Muscle layer of duodenum (tissue), 2 donors: ENCODE data around the gene ATP5PB.

ENCODE experiments used
- H3K27ac ChIP-seq: one replicate; pipeline ENCODE4 v1.7.0; 2013; ENCODE audit warnings: mild to moderate bottlenecking, low read length
- H3K27me3 ChIP-seq: one replicate; pipeline ENCODE4 v1.7.0; 2013; ENCODE audit warnings: low read depth, mild to moderate bottlenecking, control low read depth, low read length
- H3K36me3 ChIP-seq, 2 donors: one replicate each; pipeline ENCODE4 v1.7.0; 2013; ENCODE audit warnings: low read length in 2 of 2, control low read depth in 1 of 2, mild to moderate bottlenecking in 1 of 2; ENCODE audit not compliant: insufficient read depth in 2 of 2, control insufficient read depth in 1 of 2
- H3K4me1 ChIP-seq, 2 donors: one replicate each; pipeline ENCODE4 v1.7.0; 2013; ENCODE audit warnings: low read length in 2 of 2, mild to moderate bottlenecking in 2 of 2, control low read depth in 1 of 2, moderate library complexity in 1 of 2; ENCODE audit not compliant: insufficient read depth in 2 of 2, control insufficient read depth in 1 of 2
- H3K4me3 ChIP-seq, 2 donors: one replicate each; pipeline ENCODE4 v1.7.0; 2013; ENCODE audit warnings: low read length in 2 of 2, low read depth in 1 of 2, mild to moderate bottlenecking in 1 of 2
- H3K9me3 ChIP-seq, 2 donors: one replicate each; pipeline ENCODE4 v1.7.0; 2013; ENCODE audit warnings: low read length in 2 of 2, control low read depth in 1 of 2, mild to moderate bottlenecking in 1 of 2; ENCODE audit not compliant: control insufficient read depth in 1 of 2
- donor health status: healthy.

The ATP5PB gene

GRCh38 chr1:111466480-111466879, 17.2 kb downstream of the ATP5PB start:
- H3K27me3 ChIP-seq: no peaks in the 10 kb centered on the region
- H3K9me3 ChIP-seq: no peaks in the 10 kb centered on the region
- H3K4me3 ChIP-seq: no peak overlapping the region
- H3K27ac ChIP-seq: no peak overlapping the region
- H3K4me1 ChIP-seq: peaks cover 0 to 5% of the 10 kb centered on the region in 2 donors
- peaks cover 25 to 61% of the 10 kb centered on the region in 2 donors for H3K36me3 ChIP-seq

DNA sequence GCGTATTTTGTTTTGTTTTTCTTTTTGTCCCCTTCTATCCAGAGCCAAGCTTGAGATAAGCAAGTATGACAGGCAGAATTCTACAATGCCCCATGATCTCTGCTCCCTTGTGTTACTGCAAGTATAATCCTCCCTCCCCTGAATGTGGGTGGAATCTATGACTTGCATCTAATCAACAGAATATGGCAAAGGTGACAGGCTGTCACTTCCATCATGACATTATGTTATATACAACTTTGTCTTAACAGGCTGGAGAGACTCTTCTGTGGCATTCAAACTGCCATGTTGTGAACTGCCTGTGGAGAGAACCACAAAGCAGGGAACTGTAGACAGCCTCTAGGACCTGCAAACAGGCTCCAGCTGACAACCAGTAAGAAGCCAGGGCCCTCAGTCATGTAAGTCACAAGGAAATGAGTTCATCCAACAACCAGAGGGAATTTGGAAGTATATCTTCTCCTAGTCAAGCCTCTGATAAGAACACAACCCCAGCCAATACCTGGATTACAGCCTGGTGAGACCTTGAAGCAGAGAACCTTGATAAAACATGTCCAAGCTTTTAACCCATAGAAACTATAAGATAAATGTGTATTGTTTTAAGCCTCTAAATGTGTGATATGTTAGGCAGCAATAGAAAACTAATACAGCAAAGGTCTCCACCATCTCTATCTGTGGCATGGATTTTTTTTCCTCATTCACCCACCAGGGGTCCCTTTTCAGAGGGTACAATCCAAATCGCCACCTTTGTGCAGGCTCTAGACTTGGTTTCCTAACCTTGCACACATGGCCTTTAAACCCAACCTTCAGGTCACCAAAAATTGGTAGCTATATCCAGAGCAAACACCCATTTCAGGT, 18.8 kb downstream of the ATP5PB start:
- H3K4me1 ChIP-seq: no peaks in the 10 kb centered on the region
- H3K4me3 ChIP-seq: no peak overlapping the region
- H3K27ac ChIP-seq: no peak overlapping the region
- no peaks in the 10 kb centered on the region for H3K9me3 ChIP-seq
- peaks cover 14 to 60% of the 10 kb centered on the region in 2 donors for H3K36me3 ChIP-seq
- no peaks in the 10 kb centered on the region for H3K27me3 ChIP-seq

- H3K9me3 ChIP-seq: no peaks in the 10 kb centered on the region
- no peaks in the 10 kb centered on the region for H3K4me1 ChIP-seq
- H3K27ac ChIP-seq: no peak overlapping the region
- H3K36me3 ChIP-seq: peaks cover 11 to 60% of the 10 kb centered on the region in 2 donors
- H3K4me3 ChIP-seq: no peak overlapping the region
- no peaks in the 10 kb centered on the region for H3K27me3 ChIP-seq
Measured at GRCh38 chr1:111468717-111469100, 19.4 kb downstream of the ATP5PB start.

- H3K27me3 ChIP-seq: no peaks in the 10 kb centered on the region
- H3K36me3 ChIP-seq: peaks cover 11 to 60% of the 10 kb centered on the region in 2 donors
- no peak overlapping the region for H3K27ac ChIP-seq
Measured at GRCh38 chr1:111469539-111469938, 20.3 kb downstream of the ATP5PB start.

GRCh38 chr1:111470596-111470995, 21.3 kb downstream of the ATP5PB start:
- Histone ChIP-seq H3K36me3 (peaks cover 11 to 56% of the 10 kb centered on the region in 2 donors), H3K4me3 (no peak overlapping the region), H3K9me3 (no peaks in the 10 kb centered on the region), H3K4me1 (no peaks in the 10 kb centered on the region), H3K27me3 (no peaks in the 10 kb centered on the region), H3K27ac (peak overlapping the region; percentile 33)

More at GRCh38 chr1:111469539-111469938, 20.3 kb downstream of the ATP5PB start:
- Histone ChIP-seq H3K4me3 (no peak overlapping the region), H3K4me1 (no peaks in the 10 kb centered on the region), H3K9me3 (no peaks in the 10 kb centered on the region)

DNA sequence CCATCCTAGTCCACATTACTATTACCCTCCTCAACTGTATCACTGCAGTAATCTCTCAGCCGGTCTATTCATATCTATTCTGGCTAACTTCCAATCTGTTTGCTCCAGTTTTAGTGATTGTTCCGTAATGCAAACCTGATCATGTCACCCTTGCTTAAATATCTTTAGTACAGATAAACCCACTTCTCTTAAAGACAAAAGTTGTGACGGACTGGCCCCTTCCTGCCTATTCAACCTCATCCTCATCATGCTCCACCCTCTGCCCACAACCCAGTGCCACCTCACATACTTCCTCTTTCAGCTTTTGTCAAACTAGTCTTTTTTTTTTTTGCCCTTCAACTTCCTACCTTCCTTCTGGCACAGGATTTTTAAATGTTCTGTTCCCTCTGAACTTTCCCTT, 21.7 kb downstream of the ATP5PB start:
- no peak overlapping the region for H3K4me3 ChIP-seq
- peaks cover 11 to 54% of the 10 kb centered on the region in 2 donors for H3K36me3 ChIP-seq
- H3K4me1 ChIP-seq: no peaks in the 10 kb centered on the region
- H3K9me3 ChIP-seq: no peaks in the 10 kb centered on the region
- H3K27ac ChIP-seq: peak overlapping the region; percentile 33
- no peaks in the 10 kb centered on the region for H3K27me3 ChIP-seq

- Histone ChIP-seq H3K27ac (peak overlapping the region; percentile 32), H3K4me1 (no peaks in the 10 kb centered on the region), H3K27me3 (no peaks in the 10 kb centered on the region), H3K9me3 (no peaks in the 10 kb centered on the region), H3K36me3 (peaks cover 11 to 49% of the 10 kb centered on the region in 2 donors), H3K4me3 (no peak overlapping the region)
Measured at GRCh38 chr1:111471538-111471937, 22.3 kb downstream of the ATP5PB start.

DNA sequence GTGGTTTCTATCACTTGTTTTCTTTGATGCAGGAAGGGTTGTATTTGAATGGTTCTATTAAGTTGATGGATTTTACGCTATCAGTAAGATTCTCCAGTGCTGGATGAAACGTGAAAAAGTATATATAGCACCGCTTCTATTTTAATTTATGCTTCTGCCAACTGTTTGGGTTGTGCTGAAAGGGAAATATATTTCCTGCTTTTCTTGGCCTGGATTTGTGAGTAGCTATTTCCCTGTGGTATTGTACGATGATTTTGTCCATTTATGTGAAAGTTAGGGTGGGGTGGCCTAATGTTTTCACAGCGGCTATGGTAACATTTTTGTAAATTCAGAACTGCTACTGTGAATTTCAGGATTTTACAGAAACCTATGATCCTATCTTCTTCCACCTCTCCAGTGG, 24.8 kb downstream of the ATP5PB start:
- H3K27me3 ChIP-seq: no peaks in the 10 kb centered on the region
- H3K27ac ChIP-seq: peak overlapping the region; percentile 93
- peak overlapping the region; percentile 40 to 57 for H3K4me3 ChIP-seq
- no peaks in the 10 kb centered on the region for H3K9me3 ChIP-seq
- no peaks in the 10 kb centered on the region for H3K4me1 ChIP-seq
- peaks cover 11 to 30% of the 10 kb centered on the region in 2 donors for H3K36me3 ChIP-seq

- H3K36me3 ChIP-seq: peaks cover 10 to 26% of the 10 kb centered on the region in 2 donors
- H3K4me1 ChIP-seq: no peaks in the 10 kb centered on the region
- peak overlapping the region; percentile 40 to 57 for H3K4me3 ChIP-seq
Measured at GRCh38 chr1:111474521-111474920, 25.3 kb downstream of the ATP5PB start.

GRCh38 chr1:111475701-111476100, 26.4 kb downstream of the ATP5PB start:
- no peaks in the 10 kb centered on the region for H3K27me3 ChIP-seq
- peak overlapping the region in 1 of 2 donors; percentile 7 for H3K4me3 ChIP-seq
- peak overlapping the region; percentile 72 for H3K27ac ChIP-seq

More at GRCh38 chr1:111474521-111474920, 25.3 kb downstream of the ATP5PB start:
- no peaks in the 10 kb centered on the region for H3K9me3 ChIP-seq
- H3K27ac ChIP-seq: peak overlapping the region; percentile 93
- no peaks in the 10 kb centered on the region for H3K27me3 ChIP-seq

DNA sequence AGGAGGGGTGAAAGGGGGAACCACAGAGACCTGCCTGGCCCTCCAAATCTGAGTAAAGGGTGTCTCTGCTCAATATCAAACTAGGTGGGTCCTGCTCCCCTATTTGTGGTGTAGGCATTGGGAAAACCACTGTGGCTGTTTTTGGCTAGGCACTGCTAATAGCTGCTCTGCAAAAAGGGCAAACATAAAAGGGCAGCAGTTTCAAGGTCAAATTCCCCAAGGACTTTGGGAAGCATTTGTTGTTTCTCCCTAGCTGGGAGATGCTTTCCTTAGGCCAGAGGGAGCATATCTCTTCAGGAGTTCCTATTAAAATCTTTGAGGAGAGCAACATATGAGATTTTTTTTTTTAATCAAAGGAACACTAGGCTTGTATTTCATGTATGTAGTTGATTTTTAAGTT, 26.9 kb downstream of the ATP5PB start:
- Histone ChIP-seq H3K4me1 (no peaks in the 10 kb centered on the region), H3K27ac (peak overlapping the region; percentile 72), H3K36me3 (peaks cover 0 to 9% of the 10 kb centered on the region in 2 donors), H3K9me3 (no peaks in the 10 kb centered on the region), H3K4me3 (peak overlapping the region in 1 of 2 donors; percentile 7), H3K27me3 (no peaks in the 10 kb centered on the region)

More at GRCh38 chr1:111475701-111476100, 26.4 kb downstream of the ATP5PB start:
- H3K4me1 ChIP-seq: no peaks in the 10 kb centered on the region
- H3K9me3 ChIP-seq: no peaks in the 10 kb centered on the region
- H3K36me3 ChIP-seq: peaks cover 0 to 14% of the 10 kb centered on the region in 2 donors
